Immature natural killer cell (primary cell): ENCODE data around the gene SOWAHA. TPM values are rescaled to one million over a fixed set of nuclear protein-coding genes. Genes with fewer than 3 reads are reported as not detected.

Experiments used
- DNase-seq, 3 donors: peaks; one replicate each; pipeline ENCODE4 v3.0.0; 2022; ENCODE audit warnings: mixed read lengths in 1 of 3
- H3K27ac Mint-ChIP-seq, 6 donors: one replicate each; pipeline ENCODE4 v1.8.0; 2020; ENCODE audit warnings: mixed read lengths in 6 of 6, mild to moderate bottlenecking in 5 of 6, inconsistent platforms in 4 of 6, moderate library complexity in 3 of 6
- H3K27me3 Mint-ChIP-seq, 3 donors: one replicate each; pipeline ENCODE4 v1.8.0; 2020 to 2021; ENCODE audit warnings: low read depth in 3 of 3, mild to moderate bottlenecking in 3 of 3, mixed read lengths in 3 of 3, moderate library complexity in 3 of 3, inconsistent platforms in 1 of 3
- H3K36me3 Mint-ChIP-seq, 3 donors: one replicate each; pipeline ENCODE4 v1.8.0; 2020; ENCODE audit warnings: mixed read lengths in 3 of 3, inconsistent platforms in 2 of 3, mild to moderate bottlenecking in 2 of 3
- H3K4me1 Mint-ChIP-seq, 2 donors: one replicate each; pipeline ENCODE4 v1.8.0; 2020; ENCODE audit warnings: inconsistent platforms in 2 of 2, mild to moderate bottlenecking in 2 of 2, mixed read lengths in 2 of 2, moderate library complexity in 1 of 2
- H3K4me3 Mint-ChIP-seq, 5 donors: one replicate each; pipeline ENCODE4 v1.8.0; 2020; ENCODE audit warnings: mild to moderate bottlenecking in 5 of 5, mixed read lengths in 5 of 5, inconsistent platforms in 3 of 5, moderate library complexity in 3 of 5
- H3K9me3 Mint-ChIP-seq, 6 donors: one replicate each; pipeline ENCODE4 v1.8.0; 2020; ENCODE audit warnings: mild to moderate bottlenecking in 6 of 6, mixed read lengths in 6 of 6, inconsistent platforms in 4 of 6, moderate library complexity in 3 of 6
- polyA plus RNA-seq, 3 donors: library from polyadenylated mRNA; unstranded; fragments of 300-500 nt; fragmentation: Illumina TruSeq; gene quantifications; one replicate each; pipeline ENCODE4 v1.2.3, GENCODE V29; 2021

The SOWAHA gene
- polyA plus RNA-seq, 3 donors from 2014 or later = not detected

GRCh38 chr5:132820162-132820754 is 7.2 kb downstream of the SOWAHA start:
- Mint-ChIP-seq H3K9me3 (peaks cover 0 to under 1% (median 0%) of the 10 kb centered on the region in 6 donors), H3K27ac (no peak overlapping the region), H3K36me3 (peaks cover 0 to 4% (median 0%) of the 10 kb centered on the region in 3 donors), H3K27me3 (peaks cover 9 to 28% (median 21%) of the 10 kb centered on the region in 3 donors), H3K4me1 (peaks cover 0 to 9% of the 10 kb centered on the region in 2 donors), H3K4me3 (peak overlapping the region in 1 of 5 donors; percentile 1)
- peak; percentile 66 to 79 (median 75) for DNase-seq

- H3K36me3 Mint-ChIP-seq = peaks cover 0 to 4% (median 0%) of the 10 kb centered on the region in 3 donors
- peaks cover 9 to 22% (median 17%) of the 10 kb centered on the region in 3 donors for H3K27me3 Mint-ChIP-seq
- H3K27ac Mint-ChIP-seq = no peak overlapping the region
- no peak overlapping the region for H3K4me3 Mint-ChIP-seq
- H3K4me1 Mint-ChIP-seq = peaks cover 0 to 10% of the 10 kb centered on the region in 2 donors
- H3K9me3 Mint-ChIP-seq = no peaks in the 10 kb centered on the region
- no peak for DNase-seq
These were observed 8.2 kb downstream of the SOWAHA start for GRCh38 chr5:132821350-132821749.

GRCh38 chr5:132821791-132822190 is 8.7 kb downstream of the SOWAHA start:
- no peaks in the 10 kb centered on the region for H3K9me3 Mint-ChIP-seq
- peaks cover 11 to 20% (median 18%) of the 10 kb centered on the region in 3 donors for H3K27me3 Mint-ChIP-seq
- DNase-seq = no peak
- H3K36me3 Mint-ChIP-seq = peaks cover 0 to 4% (median 0%) of the 10 kb centered on the region in 3 donors
- no peak overlapping the region for H3K27ac Mint-ChIP-seq
- H3K4me1 Mint-ChIP-seq = peaks cover 0 to 10% of the 10 kb centered on the region in 2 donors
- H3K4me3 Mint-ChIP-seq = no peak overlapping the region

GRCh38 chr5:132822650-132823480 is 9.8 kb downstream of the SOWAHA start:
- Mint-ChIP-seq H3K9me3 (no peaks in the 10 kb centered on the region), H3K4me1 (peaks cover 0 to 10% of the 10 kb centered on the region in 2 donors), H3K27ac (no peak overlapping the region), H3K36me3 (peaks cover 0 to 4% (median 0%) of the 10 kb centered on the region in 3 donors), H3K4me3 (no peak overlapping the region), H3K27me3 (peaks cover 17 to 20% (median 19%) of the 10 kb centered on the region in 3 donors)
- DNase-seq = no peak

GRCh38 chr5:132823481-132824050 is 10.5 kb downstream of the SOWAHA start:
- peaks cover 17 to 20% (median 19%) of the 10 kb centered on the region in 3 donors for H3K27me3 Mint-ChIP-seq
- H3K4me1 Mint-ChIP-seq = peaks cover 0 to 10% of the 10 kb centered on the region in 2 donors
- peaks cover 0 to 4% (median 0%) of the 10 kb centered on the region in 3 donors for H3K36me3 Mint-ChIP-seq
- H3K9me3 Mint-ChIP-seq = no peaks in the 10 kb centered on the region
- no peak overlapping the region for H3K4me3 Mint-ChIP-seq
- no peak overlapping the region for H3K27ac Mint-ChIP-seq
- no peak for DNase-seq

GRCh38 chr5:132824426-132824825 is 11.3 kb downstream of the SOWAHA start:
- H3K36me3 Mint-ChIP-seq = peaks cover 0 to 3% (median under 1%) of the 10 kb centered on the region in 3 donors
- peak overlapping the region in 2 of 5 donors; percentile 30 to 41 for H3K4me3 Mint-ChIP-seq
- peaks cover 14 to 22% (median 15%) of the 10 kb centered on the region in 3 donors for H3K27me3 Mint-ChIP-seq
- H3K4me1 Mint-ChIP-seq = peaks cover 5 to 11% of the 10 kb centered on the region in 2 donors
- DNase-seq = no peak
- H3K9me3 Mint-ChIP-seq = no peaks in the 10 kb centered on the region
- H3K27ac Mint-ChIP-seq = no peak overlapping the region

- H3K9me3 Mint-ChIP-seq = no peaks in the 10 kb centered on the region
- peaks cover 13 to 22% (median 15%) of the 10 kb centered on the region in 3 donors for H3K27me3 Mint-ChIP-seq
- DNase-seq = no peak
- H3K36me3 Mint-ChIP-seq = peaks cover 0 to 3% (median 0%) of the 10 kb centered on the region in 3 donors
- no peak overlapping the region for H3K27ac Mint-ChIP-seq
- peak overlapping the region in 2 of 5 donors; percentile 12 to 30 for H3K4me3 Mint-ChIP-seq
- peaks cover 10 to 11% of the 10 kb centered on the region in 2 donors for H3K4me1 Mint-ChIP-seq
These were observed 12.1 kb downstream of the SOWAHA start for GRCh38 chr5:132825033-132825833.

GRCh38 chr5:132825834-132826391 is 12.8 kb downstream of the SOWAHA start:
- H3K4me3 Mint-ChIP-seq = no peak overlapping the region
- H3K27ac Mint-ChIP-seq = no peak overlapping the region
- H3K36me3 Mint-ChIP-seq = peaks cover 0 to 3% (median 0%) of the 10 kb centered on the region in 3 donors
- DNase-seq = no peak
- peaks cover 12 to 22% (median 13%) of the 10 kb centered on the region in 3 donors for H3K27me3 Mint-ChIP-seq
- peaks cover 10 to 11% of the 10 kb centered on the region in 2 donors for H3K4me1 Mint-ChIP-seq
- H3K9me3 Mint-ChIP-seq = no peaks in the 10 kb centered on the region

GRCh38 chr5:132826424-132827082 is 13.5 kb downstream of the SOWAHA start:
- H3K27ac Mint-ChIP-seq = no peak overlapping the region
- H3K4me3 Mint-ChIP-seq = peak overlapping the region in 3 of 5 donors; percentile 14 to 51 (median 30)
- peaks cover 12 to 20% (median 14%) of the 10 kb centered on the region in 3 donors for H3K27me3 Mint-ChIP-seq
- no peak for DNase-seq
- H3K4me1 Mint-ChIP-seq = peaks cover 10 to 11% of the 10 kb centered on the region in 2 donors
- H3K9me3 Mint-ChIP-seq = no peaks in the 10 kb centered on the region
- peaks cover 0 to 3% (median 0%) of the 10 kb centered on the region in 3 donors for H3K36me3 Mint-ChIP-seq

- DNase-seq = no peak
- Mint-ChIP-seq H3K27ac (no peak overlapping the region), H3K4me1 (peaks cover 10 to 11% of the 10 kb centered on the region in 2 donors), H3K36me3 (peaks cover 0 to 3% (median 0%) of the 10 kb centered on the region in 3 donors), H3K27me3 (peaks cover 12 to 17% (median 12%) of the 10 kb centered on the region in 3 donors), H3K9me3 (no peaks in the 10 kb centered on the region), H3K4me3 (peak overlapping the region in 1 of 5 donors; percentile 47)
These were observed 15.0 kb downstream of the SOWAHA start for GRCh38 chr5:132827943-132828673.

GRCh38 chr5:132828846-132829494 is 15.9 kb downstream of the SOWAHA start:
- no peak for DNase-seq
- Mint-ChIP-seq H3K9me3 (no peaks in the 10 kb centered on the region), H3K4me1 (peaks cover 9 to 11% of the 10 kb centered on the region in 2 donors), H3K27ac (no peak overlapping the region), H3K27me3 (peaks cover 12 to 13% (median 12%) of the 10 kb centered on the region in 3 donors), H3K4me3 (peak overlapping the region; percentile 73 to 90 (median 87)), H3K36me3 (peaks cover 0 to 3% (median 0%) of the 10 kb centered on the region in 3 donors)
